Stimulated activated CD8-positive, alpha-beta memory T cell treated with anti-CD3 and anti-CD28 coated beads, Interleukin-7, amount 100 ng/mL, for 48 hours (primary cell): ENCODE measurements around the gene DHX32.

Experiments used
- DNase-seq, 2 donors: peaks; one replicate each; pipeline ENCODE4 v3.0.0-alpha.2; 2020; ENCODE audit warnings: low read depth in 1 of 2; ENCODE audit errors: extremely low read depth in 1 of 2

The DHX32 gene

GRCh38 chr10:125816548-125816947, 64.5 kb downstream of the DHX32 start:
- no peak for DNase-seq

GRCh38 chr10:125815764-125816163, 65.3 kb downstream of the DHX32 start:
- no peak for DNase-seq

- no peak for DNase-seq
Measured at GRCh38 chr10:125812128-125812750, 68.9 kb downstream of the DHX32 start.

GRCh38 chr10:125811251-125811650, 69.8 kb downstream of the DHX32 start:
- no peak for DNase-seq

GRCh38 chr10:125808047-125808446, 73.0 kb downstream of the DHX32 start:
- DNase-seq, result no peak

GRCh38 chr10:125802739-125803138, 78.4 kb downstream of the DHX32 start:
- no peak for DNase-seq

- no peak for DNase-seq
Measured at GRCh38 chr10:125802131-125802530, 79.0 kb downstream of the DHX32 start.

- no peak for DNase-seq
Measured at GRCh38 chr10:125801574-125801973, 79.5 kb downstream of the DHX32 start.

- DNase-seq, result no peak
Measured at GRCh38 chr10:125799451-125800182, 81.5 kb downstream of the DHX32 start.

- DNase-seq, result no peak
Measured at GRCh38 chr10:125797994-125798662, 83.0 kb downstream of the DHX32 start.

- DNase-seq, result no peak
Measured at GRCh38 chr10:125797424-125797823, 83.7 kb downstream of the DHX32 start.

- no peak for DNase-seq
Measured at GRCh38 chr10:125795637-125796190, 85.4 kb downstream of the DHX32 start.

- no peak for DNase-seq
Measured at GRCh38 chr10:125795128-125795527, 86.0 kb downstream of the DHX32 start.

- DNase-seq, result no peak
Measured at GRCh38 chr10:125792342-125793300, 88.5 kb downstream of the DHX32 start.

- DNase-seq, result no peak
Measured at GRCh38 chr10:125788156-125789034, 92.7 kb downstream of the DHX32 start.
